GM19372 (cell line): ENCODE results near the gene UQCC5.
"Not testable (repeated sequence)": the region's sequence is repeated elsewhere in the genome, so short reads cannot be mapped to it uniquely, and the experiment has no call there.

Experiments used
- ATAC-seq: cut with Tn5 transposase; IDR thresholded peaks from one replicate; pipeline ENCODE4 v1.9.1; 2021; ENCODE audit warnings: mild to moderate bottlenecking, low read depth, moderate library complexity; ENCODE audit not compliant: unreplicated experiment

Gene UQCC5

GRCh38 chr3:52521881-52522650 lies 14.3 kb upstream of the UQCC5 start:
- ATAC-seq, result no peak

- ATAC-seq, result no peak
Measured at GRCh38 chr3:52522651-52523251, 13.7 kb upstream of the UQCC5 start.

DNA sequence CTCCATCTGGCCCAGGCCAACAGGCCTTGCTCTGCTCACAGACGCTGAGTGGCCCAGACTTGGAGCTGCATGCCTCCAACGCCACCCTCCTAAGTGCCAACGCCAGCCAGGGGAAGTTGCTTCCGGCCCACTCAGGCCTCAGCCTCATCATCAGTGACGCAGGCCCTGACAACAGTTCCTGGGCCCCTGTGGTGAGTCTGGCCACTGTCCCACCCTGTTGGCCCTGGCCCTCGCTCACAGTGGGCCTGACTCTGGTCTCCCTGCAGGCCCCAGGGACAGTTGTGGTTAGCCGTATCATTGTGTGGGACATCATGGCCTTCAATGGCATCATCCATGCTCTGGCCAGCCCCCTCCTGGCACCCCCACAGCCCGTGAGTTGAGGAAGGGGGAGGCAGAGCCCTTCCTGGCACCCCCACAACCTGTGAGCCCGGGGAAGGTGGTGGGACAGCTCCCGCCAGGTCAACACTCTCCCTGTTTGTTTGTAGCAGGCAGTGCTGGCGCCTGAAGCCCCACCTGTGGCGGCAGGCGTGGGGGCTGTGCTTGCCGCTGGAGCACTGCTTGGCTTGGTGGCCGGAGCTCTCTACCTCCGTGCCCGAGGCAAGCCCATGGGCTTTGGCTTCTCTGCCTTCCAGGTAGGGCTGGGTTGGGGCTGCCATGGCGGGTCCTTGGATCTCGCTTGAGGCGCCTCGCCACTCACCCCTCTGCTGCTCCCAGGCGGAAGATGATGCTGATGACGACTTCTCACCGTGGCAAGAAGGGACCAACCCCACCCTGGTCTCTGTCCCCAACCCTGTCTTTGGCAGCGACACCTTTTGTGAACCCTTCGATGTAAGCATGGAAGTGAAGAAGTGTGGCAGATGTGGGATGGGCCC lies 12.8 kb upstream of the UQCC5 start:
- no peak for ATAC-seq

DNA sequence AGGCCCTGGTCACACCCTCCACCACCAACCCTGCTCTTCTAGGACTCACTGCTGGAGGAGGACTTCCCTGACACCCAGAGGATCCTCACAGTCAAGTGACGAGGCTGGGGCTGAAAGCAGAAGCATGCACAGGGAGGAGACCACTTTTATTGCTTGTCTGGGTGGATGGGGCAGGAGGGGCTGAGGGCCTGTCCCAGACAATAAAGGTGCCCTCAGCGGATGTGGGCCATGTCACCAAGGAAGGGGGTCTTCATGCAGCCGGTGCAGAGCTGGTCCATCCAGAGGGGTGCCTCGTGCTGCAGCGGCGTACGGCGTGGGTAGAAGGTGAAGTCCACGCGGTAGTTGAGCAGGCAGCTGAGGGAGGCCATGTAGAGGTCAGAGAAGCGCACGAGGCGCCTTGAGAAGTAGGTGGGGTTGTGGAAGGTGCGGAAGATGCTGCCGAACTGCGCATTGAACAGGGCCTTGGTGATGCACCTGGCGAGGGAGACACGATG lies 12.1 kb upstream of the UQCC5 start:
- no peak for ATAC-seq

DNA sequence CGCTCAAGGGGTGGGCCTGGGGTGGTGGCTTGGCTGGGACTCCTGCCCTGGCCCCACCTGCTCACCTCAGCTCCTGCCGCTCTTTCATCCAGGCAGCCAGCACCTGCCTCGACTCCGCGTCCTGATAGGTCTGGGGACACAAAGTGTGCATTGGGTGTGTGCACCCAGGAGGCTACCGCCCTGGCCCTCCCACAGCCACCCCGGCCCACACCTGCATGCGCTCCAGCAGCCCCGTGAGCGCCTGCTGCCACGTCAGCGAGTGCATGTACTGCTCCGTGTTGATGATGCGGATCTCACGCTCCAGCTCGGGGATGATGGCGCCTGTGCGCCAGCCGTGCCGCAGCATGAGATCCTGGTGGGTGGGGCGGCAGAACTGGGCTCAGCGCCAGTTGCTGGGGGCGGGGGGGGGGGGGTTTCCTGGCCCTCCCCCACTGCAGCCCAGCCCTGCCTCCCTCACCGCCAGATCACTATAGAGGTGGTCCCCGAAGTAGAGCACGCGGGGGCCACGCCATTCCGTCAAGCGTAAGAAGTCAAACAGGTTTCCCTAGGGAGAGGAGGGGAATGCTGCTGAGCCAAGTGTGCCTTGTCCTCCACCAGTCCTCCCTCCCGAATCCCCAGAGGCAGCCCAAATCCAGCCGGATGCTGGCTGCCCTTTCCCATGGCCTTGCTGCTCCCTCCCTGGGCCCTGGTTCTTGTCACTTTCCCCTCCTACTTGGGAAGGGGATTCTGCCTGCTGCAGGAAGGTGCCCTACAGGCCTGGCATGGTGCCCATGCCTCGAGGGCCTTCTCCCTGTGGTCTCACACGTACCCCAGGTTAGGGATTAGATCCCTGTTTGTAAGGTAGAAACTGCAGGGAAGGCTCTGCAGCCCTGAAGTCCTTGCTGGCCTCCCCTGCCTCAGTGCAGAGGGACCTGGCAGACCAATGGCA lies 11.4 kb upstream of the UQCC5 start:
- no peak for ATAC-seq

- ATAC-seq, result no peak
Measured at GRCh38 chr3:52525680-52526561, 10.5 kb upstream of the UQCC5 start.

DNA sequence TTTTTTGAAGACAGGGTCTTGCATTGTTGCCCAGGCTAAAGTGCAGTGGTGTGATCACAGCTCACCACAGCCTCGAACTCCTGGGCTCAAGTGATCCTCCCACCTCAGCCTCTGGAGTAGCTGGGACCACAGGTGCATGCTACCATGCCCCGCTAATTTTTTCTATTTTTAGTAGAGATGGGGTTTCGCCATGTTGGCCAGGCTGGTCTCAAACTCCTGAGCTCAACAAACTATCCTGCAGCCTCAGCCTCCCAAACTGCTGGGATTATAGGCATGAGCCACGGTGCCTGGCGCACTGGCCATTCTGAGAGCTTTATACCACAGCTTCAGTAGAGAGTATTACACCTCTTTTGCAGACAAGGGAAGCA lies 9.8 kb upstream of the UQCC5 start:
- ATAC-seq, result not testable (repeated sequence)

DNA sequence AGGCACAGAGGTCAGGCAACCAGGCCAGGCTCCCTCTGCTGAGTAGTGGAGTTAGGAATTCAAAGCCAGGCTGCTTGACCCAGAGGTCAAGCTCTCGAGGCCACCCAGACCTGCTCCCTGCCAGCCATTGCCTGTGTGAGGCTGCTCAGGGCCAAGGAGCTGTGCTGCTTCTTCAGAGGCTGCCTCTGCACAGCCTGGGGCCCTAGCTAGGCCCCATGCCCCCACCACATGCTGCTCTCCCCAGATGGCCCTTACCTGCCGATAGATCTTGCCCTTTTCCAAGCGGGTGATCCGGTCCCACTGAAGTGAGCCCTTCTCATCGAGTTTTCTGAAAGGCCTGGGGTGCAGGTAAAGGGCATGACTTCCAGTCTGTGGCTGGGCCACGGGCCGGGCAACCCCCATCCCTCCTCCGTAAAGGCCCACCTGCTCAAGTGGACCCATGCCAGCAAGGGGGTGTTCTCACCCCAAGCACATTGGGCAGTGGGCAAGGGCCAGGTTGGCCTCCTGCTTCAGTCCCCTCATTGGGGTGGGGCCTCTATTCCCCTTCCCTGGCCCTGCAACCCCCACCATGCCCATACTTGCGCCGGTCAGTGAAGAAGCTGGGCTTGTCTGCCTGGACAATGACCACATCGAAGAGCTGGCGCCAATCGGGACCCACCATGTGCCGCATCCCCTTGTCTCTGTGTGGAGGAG lies 9.2 kb upstream of the UQCC5 start:
- no peak for ATAC-seq

GRCh38 chr3:52527732-52528585 lies 8.4 kb upstream of the UQCC5 start:
- ATAC-seq, result no peak

- ATAC-seq, result no peak
Measured at GRCh38 chr3:52528586-52529375, 7.6 kb upstream of the UQCC5 start.

DNA sequence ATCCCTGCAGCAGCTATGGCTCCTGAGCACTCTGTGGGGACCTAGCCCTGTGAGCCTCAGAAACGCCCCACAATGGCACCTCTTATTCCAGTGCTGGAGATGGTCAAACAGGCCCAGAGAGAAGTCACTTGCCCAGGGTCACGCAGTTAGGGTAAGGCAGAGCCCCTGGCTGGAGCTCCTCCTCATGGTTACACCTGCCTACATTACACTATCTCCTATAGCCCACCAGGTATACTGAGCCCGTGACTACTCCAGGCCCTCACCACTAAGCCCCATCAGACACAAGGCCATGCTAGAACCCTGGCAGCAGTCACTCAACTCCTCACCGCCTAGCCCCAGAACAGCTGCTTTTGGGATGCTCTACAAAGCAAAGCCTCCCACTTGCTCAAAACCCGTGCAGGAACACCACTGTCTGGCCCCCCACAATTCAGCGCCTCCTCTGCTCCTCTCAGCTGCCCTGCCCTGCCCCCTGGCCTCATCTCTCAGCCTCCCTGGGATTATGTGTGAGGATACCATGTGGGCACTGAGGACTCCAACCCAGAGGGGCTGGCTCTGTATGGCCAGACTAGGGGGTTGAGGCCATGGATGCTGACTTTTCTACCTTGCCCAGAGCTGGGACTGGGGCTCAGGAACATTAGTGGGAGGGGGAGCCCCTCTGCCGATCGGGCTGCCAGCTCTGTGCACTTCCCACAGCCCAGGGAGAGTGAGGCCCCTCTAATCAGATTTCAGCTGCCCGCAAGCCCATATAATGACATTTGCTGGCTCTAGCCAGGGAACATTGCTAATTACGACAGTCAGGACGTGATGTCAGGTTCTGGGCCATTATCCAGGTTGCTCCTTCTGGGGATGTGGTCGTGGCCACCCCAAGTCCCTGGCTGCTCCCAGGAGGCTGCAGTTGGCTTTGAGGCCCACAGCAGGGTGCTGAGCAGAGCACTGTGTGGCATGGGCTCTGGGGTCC lies 6.8 kb upstream of the UQCC5 start:
- ATAC-seq, result no peak

DNA sequence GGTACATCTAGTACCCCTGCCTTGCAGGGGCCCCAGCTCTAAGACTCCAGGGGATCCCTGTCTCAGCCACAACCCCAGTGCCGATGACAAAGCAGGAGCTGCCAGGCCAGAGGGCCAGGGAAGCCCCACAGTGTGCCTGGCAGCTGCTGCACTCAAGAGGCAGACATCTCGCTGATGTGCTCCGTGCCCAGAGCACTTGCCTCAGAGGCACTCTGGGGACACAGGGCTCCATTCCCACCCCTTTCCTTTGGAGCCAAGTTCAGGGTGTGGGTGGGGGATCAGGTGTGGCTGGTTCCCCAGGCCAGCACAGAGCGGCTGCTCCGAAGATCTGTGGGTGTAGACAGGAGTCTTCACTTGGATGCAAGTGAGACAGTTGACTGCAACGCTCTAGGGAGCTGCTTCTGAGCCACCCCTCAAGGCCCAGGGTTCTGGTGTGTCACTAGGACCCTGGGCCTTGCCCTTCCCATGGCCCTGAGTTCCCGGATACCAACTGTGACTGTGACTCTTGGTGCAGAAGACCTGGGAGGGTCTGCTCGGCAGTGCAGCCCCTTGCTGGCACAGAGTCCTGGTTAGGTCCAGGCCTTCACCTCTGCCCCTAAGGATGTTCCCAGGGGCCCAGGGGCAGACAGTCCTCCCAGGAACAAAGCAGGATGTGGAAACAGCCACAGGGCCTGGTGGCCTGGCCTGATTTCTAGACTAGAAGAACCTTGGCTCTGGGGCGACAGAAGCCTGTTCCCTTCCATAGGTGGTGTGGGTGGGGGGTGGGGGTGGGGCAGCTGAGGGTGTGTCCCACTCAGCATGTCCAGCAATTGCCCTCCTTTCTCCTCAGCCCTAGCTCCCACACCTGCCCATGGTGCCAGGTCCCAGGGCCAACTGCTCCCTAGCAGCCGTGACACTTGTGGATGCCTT lies 5.2 kb upstream of the UQCC5 start:
- ATAC-seq, result no peak

- ATAC-seq, result no peak
Measured at GRCh38 chr3:52531860-52532516, 4.4 kb upstream of the UQCC5 start.

- no peak for ATAC-seq
Measured at GRCh38 chr3:52532517-52532837, 3.9 kb upstream of the UQCC5 start.
